Fibroblast of skin of left biceps (primary cell): ENCODE results near the gene ATP5ME.
"Not testable (repeated sequence)": the region's sequence is repeated elsewhere in the genome, so short reads cannot be mapped to it uniquely, and the experiment has no call there.

ENCODE experiments used
- DNase-seq, 2 experiments: peaks; one replicate each; pipeline ENCODE4 v3.0.0-alpha.2; 2013; ENCODE audit warnings: low read depth in 2 of 2

ATP5ME gene

GRCh38 chr4:705278-706082 is 31.4 kb upstream of the ATP5ME start, which contains the start of gene PCGF3:
Gene PCGF3 (plus strand): TSS chr4:705832. CDS start chr4:733681, 27,849 bp downstream.
- DNase-seq = peak; percentile 83 to 88

GRCh38 chr4:704971-705277 is 30.8 kb upstream of the ATP5ME start:
- DNase-seq = no peak

- DNase-seq = no peak
These were observed 30.3 kb upstream of the ATP5ME start for GRCh38 chr4:704198-704891.

DNA sequence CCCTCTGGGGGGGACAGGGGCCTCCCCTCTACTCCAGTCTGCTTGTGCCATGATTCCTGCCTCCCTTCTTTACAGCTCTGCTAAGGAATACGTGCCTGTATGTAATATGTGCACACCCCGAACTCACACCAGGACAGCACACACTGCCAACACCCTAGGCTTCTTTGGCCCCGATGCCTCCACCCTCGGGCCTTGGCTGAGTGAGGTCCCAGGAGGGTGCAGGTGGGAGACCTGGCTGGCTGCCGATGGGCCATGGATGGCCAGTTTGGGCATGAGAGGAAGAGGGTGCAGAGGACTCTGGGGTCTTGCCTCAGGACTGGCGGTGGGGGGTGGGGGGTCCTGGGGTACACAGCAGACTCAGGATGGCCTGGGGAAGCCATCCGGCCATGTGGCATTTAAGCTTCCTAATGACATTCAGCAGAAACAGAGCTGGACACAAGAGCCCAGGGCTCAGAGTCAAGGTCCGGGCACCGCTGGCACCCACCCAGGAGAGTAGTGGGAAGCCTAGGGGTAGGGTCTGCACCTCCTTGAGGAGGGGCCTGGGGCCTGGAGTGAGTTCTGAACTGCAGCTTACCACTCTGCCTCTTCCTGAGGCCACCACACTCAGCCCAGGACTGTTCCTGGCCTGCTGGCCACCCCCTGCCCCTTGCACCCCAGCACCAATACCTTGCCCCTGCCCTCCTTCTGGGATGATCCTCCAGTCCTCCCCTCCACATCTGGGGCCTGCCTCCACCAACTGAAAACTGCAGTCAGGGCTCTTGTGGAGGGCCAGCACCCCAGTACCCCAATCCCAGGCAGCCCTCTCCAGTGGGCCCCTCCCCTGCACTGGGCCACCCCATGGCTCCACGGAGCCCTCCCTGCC is 29.5 kb upstream of the ATP5ME start:
- DNase-seq = no peak

GRCh38 chr4:702618-703048 is 28.6 kb upstream of the ATP5ME start:
- DNase-seq = no peak

GRCh38 chr4:700587-701264 is 26.6 kb upstream of the ATP5ME start:
- no peak for DNase-seq

DNA sequence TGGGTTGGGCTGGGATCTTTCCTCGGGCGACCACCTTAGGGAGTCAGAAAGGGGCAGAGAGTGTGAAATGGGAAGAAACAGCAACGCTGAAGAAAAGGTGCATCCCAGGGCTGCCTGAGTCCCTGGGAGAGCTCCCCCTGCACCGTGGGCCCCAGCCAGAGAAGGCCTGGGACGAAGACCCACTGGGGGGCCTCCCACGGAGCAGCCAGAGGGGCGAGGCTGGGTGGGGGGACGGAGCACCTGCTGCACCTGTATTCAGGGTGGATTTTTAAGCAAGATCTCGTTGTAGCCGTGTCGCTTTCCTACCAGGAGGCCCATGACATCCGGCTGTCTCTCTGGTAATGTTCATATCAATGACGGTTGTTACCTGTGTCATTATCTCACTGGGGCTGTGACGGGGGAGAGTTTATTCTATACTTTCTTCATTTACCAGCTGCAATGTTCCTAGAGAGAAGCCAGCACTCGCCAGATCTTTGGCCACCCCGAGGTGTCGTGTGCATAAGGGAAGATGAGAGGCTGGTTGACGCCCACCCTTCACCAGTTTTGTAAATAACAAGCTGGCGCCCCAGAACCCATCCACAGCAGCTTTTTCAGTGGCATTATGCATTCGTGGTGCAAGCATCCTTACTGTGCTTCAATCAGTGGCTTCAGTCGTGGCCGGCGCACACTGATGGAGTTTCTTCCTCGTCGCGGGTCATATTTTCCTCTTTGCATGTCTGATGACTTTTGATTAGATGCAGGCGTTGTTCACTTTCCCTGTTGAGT is 25.9 kb upstream of the ATP5ME start:
- DNase-seq = no peak

DNA sequence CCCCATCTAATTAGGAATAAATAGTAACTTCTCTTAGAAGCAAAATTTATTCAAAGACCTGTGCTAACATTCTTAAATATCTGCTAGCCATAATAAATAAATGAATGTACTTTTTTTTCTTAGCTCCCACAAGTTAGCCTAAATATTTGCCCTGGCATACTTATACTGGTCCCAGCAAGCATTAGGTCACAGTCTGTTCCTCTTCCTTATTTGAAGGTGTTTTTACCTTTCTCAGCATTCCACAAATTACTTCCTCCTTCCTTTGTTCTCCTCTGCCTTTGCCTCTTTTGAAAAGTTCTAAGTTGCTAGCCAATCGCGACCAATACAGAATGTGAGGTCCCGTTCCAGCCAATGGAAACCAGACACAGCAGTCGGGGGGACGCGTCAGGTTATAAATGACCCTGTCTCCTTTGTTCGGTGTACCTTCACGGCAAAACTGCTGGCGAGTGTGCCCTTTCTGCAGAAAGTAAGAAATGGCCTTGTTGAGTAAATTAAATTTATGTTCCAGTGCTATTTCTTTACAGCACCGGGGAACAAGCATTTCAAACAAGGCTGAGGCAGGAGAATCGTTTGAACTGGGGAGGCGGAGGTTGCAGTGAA is 20.4 kb upstream of the ATP5ME start:
- DNase-seq = not testable (repeated sequence)

GRCh38 chr4:692771-693554 is 18.9 kb upstream of the ATP5ME start:
- no peak for DNase-seq

DNA sequence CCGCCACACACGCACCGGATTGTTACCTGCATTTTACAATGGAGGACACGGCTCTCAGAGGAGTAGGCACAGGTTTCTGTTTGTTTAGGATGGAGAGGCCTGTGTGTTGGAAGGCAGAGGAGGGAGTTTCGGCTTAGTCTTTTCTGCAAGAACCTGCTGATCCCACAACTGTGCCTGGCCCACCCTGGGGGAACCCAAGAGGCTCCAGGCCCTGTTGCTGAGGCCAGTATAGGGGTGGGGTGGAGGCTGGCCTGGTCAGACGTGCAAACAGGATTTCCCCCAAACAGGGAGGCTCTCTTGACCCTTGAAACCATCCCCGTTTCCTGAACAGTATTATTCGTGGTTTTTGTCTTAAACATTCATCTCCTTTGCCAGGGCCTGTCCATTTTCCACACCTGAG is 15.6 kb upstream of the ATP5ME start:
- DNase-seq = no peak

DNA sequence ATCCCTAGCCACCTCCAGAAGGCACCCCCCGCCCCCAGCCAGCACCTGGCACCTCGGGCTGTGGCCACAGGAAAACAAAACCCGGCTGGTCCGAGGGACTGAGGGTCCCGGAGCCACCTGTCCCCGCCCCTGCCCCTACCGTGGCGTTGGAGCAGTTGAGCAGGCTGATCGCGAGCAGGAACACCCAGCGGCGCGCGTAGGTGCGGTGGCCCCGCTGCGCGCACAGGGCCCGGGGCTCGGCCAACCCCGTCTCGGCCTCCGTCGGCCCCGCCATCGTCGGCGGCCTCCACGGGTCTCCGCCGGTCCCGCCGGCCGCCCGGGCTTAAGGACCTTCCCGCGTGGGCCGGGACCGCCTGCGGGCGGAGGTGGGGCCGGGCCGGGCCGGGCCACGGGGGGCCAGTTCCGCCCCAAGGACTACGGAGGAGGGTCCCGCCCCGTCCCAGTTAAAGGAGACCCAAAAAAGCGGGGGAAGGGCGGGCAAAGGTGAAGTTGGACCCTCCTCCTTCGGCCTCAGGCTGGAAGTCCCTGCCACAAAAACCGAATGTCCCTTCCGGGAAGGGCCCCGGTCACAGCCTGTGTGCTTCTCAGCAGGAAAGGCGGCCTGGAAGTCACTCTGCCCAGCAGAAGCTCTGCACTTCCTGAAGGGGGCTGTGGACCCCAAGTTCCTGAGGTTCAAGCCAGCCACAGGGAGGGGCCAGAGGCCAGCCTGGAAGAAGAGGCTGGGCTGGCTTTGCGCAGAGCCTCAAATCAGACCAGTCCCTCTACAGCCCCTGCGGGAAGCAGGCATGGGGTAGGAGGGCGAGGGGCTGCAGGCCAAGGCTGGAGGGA is 15.0 kb upstream of the ATP5ME start, which contains the start of gene SLC49A3:
Gene SLC49A3, minus strand, starts transcription at position 298 of the 828 bp plus-strand sequence. Its CDS starts 24 bp downstream, at position 274.
- DNase-seq = no peak

- DNase-seq = no peak
These were observed 14.1 kb upstream of the ATP5ME start for GRCh38 chr4:687971-688853.

GRCh38 chr4:687048-687970 is 13.2 kb upstream of the ATP5ME start:
- DNase-seq = no peak

- DNase-seq = no peak
These were observed 12.5 kb upstream of the ATP5ME start for GRCh38 chr4:686413-687040.

DNA sequence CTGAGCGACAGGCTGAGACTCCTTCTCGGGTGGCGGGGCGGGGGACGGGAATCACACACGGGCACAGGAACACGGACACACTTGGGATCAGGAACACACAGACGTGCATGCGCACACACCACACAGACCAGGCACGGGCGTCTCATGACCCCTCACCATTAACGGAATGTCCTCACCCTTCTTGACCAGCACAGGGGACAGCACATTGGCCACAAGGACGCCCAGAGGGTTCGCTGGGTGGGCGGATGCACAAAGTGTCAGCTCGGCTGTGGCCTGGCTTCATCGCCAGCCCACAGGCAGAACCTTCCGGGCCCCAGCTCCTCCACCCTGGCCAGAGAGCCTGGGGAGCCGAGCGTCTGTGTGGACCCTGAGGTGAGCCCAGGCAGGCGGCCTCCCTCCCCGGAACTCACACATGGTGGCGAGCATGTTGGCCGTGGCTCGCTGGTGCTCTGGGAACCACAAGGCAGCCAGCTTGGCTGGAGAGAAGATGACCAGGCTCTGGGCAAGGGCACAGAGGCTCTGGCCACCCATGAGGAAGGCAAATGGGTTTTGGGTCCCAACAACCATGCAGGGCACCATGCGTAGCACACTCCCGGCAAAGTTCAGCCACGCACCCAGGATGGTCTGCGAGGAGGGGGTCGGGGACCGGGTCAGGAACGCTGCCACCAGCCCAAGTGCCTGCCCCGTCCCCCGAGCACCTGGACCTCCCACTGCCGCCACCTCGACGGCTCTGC is 11.8 kb upstream of the ATP5ME start:
- DNase-seq = no peak
